HepG2 (cell line): ENCODE results near the gene BTBD6. TPM values are rescaled to one million over a fixed set of nuclear protein-coding genes. Genes with fewer than 3 reads are reported as not detected.

Experiments
- BHLHE40 ChIP-seq: IDR thresholded peaks from 2 replicates; pipeline ENCODE4 v1.6.1; 2011; ENCODE audit warnings: low read length, improper control_type of control experiment
- CEBPG ChIP-seq: IDR thresholded peaks from 2 replicates; pipeline ENCODE4 v1.6.1; 2016
- FOXO4 ChIP-seq: sonication (generic); formaldehyde crosslinking; conservative IDR thresholded peaks from 2 replicates; pipeline ENCODE4 v1.8.1; 2023; ENCODE audit warnings: missing genetic modification reagents
- MAF1 ChIP-seq: sonication (generic); formaldehyde crosslinking; IDR thresholded peaks from 2 replicates; pipeline ENCODE4 v1.5.0; 2020; ENCODE audit warnings: missing genetic modification reagents, borderline replicate concordance
- RFX1 ChIP-seq: fragments of 450-650 bp; IDR thresholded peaks from 2 replicates; pipeline ENCODE4 v1.6.1; 2017
- RFXAP ChIP-seq: sonication (generic); formaldehyde crosslinking; IDR thresholded peaks from 2 replicates; pipeline ENCODE4 v1.4.0; 2020; ENCODE audit warnings: missing genetic modification reagents, borderline replicate concordance
- SOX5 ChIP-seq: IDR thresholded peaks from 2 replicates; pipeline ENCODE4 v1.6.1; 2016; ENCODE audit warnings: borderline replicate concordance
- TCF7 ChIP-seq: sonication (generic); IDR thresholded peaks from 2 replicates; pipeline ENCODE4 v1.6.1; 2016; ENCODE audit warnings: antibody characterized with exemption, low read depth
- U2AF2 ChIP-seq: fragments of 200-400 bp; formaldehyde crosslinking; IDR thresholded peaks from 2 replicates; pipeline ENCODE4 v1.6.1; 2017; ENCODE audit warnings: low read depth, mild to moderate bottlenecking, low read length
- UBTF ChIP-seq: sonication (generic); formaldehyde crosslinking; IDR thresholded peaks from 2 replicates; pipeline ENCODE4 v1.4.0; 2020; ENCODE audit warnings: mild to moderate bottlenecking, missing genetic modification reagents
- ZNF383 ChIP-seq: sonication (generic); formaldehyde crosslinking; IDR thresholded peaks from 2 replicates; pipeline ENCODE4 v1.4.0; 2020; ENCODE audit warnings: missing genetic modification reagents, mild to moderate bottlenecking, borderline replicate concordance
- ZNF513 ChIP-seq: sonication (generic); formaldehyde crosslinking; conservative IDR thresholded peaks from 2 replicates; pipeline ENCODE4 v1.5.0; 2020; ENCODE audit warnings: missing genetic modification reagents
- ZNF572 ChIP-seq: sonication (generic); formaldehyde crosslinking; IDR thresholded peaks from 2 replicates; pipeline ENCODE4 v1.5.1; 2020; ENCODE audit warnings: mild to moderate bottlenecking, missing genetic modification reagents
- ZNF644 ChIP-seq: IDR thresholded peaks from 2 replicates; pipeline ENCODE4 v1.6.1; 2016; ENCODE audit warnings: low read depth
- polyA plus RNA-seq, 8 experiments: library from polyadenylated mRNA; depleted of rRNA in 3 of 8; stranded (reverse) in 7 of 8; unstranded in 1 of 8; fragments of >200 nt; fragmentation: Illumina TruSeq in 4 of 8; extraction: Trizol in 4 of 8; gene quantifications; 2 replicates each; pipeline versions ENCODE4 v1.2.1 to v1.2.3, GENCODE V29; 2011 to 2016; ENCODE audit warnings: low read depth in 4 of 8, missing spikeins in 1 of 8, mixed read lengths in 1 of 8; ENCODE audit not compliant: insufficient read depth in 1 of 8
- total RNA-seq, 5 experiments: library from RNA; depleted of rRNA; stranded (reverse); fragments of >200 nt; fragmentation: Illumina TruSeq; extraction: Trizol; gene quantifications; 2 replicates each; pipeline ENCODE4 v1.2.3, GENCODE V29; 2016; ENCODE audit warnings: low read depth in 1 of 5

Gene BTBD6
- total and polyA plus RNA-seq, 2 of the 13 experiments (the other 11 are each of a cell fraction or from before 2014, with no cell fraction given), result not detected

GRCh38 chr14:105203057-105203531, 45.2 kb upstream of the BTBD6 start (continued):
- no peak for TF ChIP-seq MAF1 (CRISPR knock-in tag)
- no peak for TF ChIP-seq ZNF572 (CRISPR knock-in tag)
- no peak for TF ChIP-seq BHLHE40
- TF ChIP-seq ZNF383 (CRISPR knock-in tag), result no peak
- no peak for TF ChIP-seq FOXO4
- TF ChIP-seq RFX1, result no peak
- no peak for TF ChIP-seq TCF7
- no peak for TF ChIP-seq U2AF2
- no peak for TF ChIP-seq RFXAP
- TF ChIP-seq CEBPG (CRISPR knock-in tag), result no peak
- no peak for TF ChIP-seq SOX5
- TF ChIP-seq UBTF (CRISPR knock-in tag), result peak; percentile 18; the same call in 1 of the 2 replicates
- TF ChIP-seq ZNF513 (CRISPR knock-in tag), result no peak
- TF ChIP-seq ZNF644 (CRISPR knock-in tag), result no peak
- TF ChIP-seq, all 625 proteins: peak for 10
